Erythroblast (primary cell): ENCODE measurements around the gene SNX11.
A peak's percentile ranks its signal among the peaks of the same experiment; 100 is the strongest.

Experiments used
- DNase-seq, 2 experiments: peaks; one replicate each; lab custom pipeline; 2025; lab: John Stamatoyannopoulos, UW
- GATA1 ChIP-seq: IDR thresholded peaks from 2 replicates; pipeline ENCODE4 v1.6.1; 2011; ENCODE audit warnings: low read depth, mild to moderate bottlenecking, control low read depth, low read length, moderate library complexity
- POLR2A ChIP-seq: IDR thresholded peaks from 2 replicates; pipeline ENCODE4 v1.6.1; 2011; ENCODE audit warnings: mild to moderate bottlenecking, low read length

The SNX11 gene

GRCh38 chr17:48132385-48132784 lies 24.8 kb downstream of the SNX11 start:
- no peak for DNase-seq
- TF ChIP-seq POLR2A (no peak), GATA1 (no peak)

- peak in 1 of 2 experiments; percentile 18 for DNase-seq
- TF ChIP-seq POLR2A (no peak), GATA1 (no peak)
These were observed 27.4 kb downstream of the SNX11 start for GRCh38 chr17:48134912-48135480.

GRCh38 chr17:48137656-48138055 lies 30.1 kb downstream of the SNX11 start:
- no peak for TF ChIP-seq POLR2A
- no peak for TF ChIP-seq GATA1
- DNase-seq = no peak

- no peak for DNase-seq
- TF ChIP-seq GATA1 = no peak
- no peak for TF ChIP-seq POLR2A
These were observed 32.4 kb downstream of the SNX11 start for GRCh38 chr17:48139944-48140343.

- TF ChIP-seq POLR2A = no peak
- TF ChIP-seq GATA1 = no peak
- DNase-seq = no peak
These were observed 36.1 kb downstream of the SNX11 start for GRCh38 chr17:48143629-48144028.

GRCh38 chr17:48144231-48144630 lies 36.7 kb downstream of the SNX11 start:
- TF ChIP-seq GATA1 = no peak
- TF ChIP-seq POLR2A = no peak
- no peak for DNase-seq

- no peak for TF ChIP-seq POLR2A
- TF ChIP-seq GATA1 = no peak
These were observed 37.6 kb downstream of the SNX11 start for GRCh38 chr17:48144976-48145798.

GRCh38 chr17:48148029-48148770 lies 40.6 kb downstream of the SNX11 start:
- TF ChIP-seq POLR2A (no peak), GATA1 (no peak)
- no peak for DNase-seq

More at GRCh38 chr17:48144976-48145798, 37.6 kb downstream of the SNX11 start:
- DNase-seq = no peak

GRCh38 chr17:48148854-48149786 lies 41.6 kb downstream of the SNX11 start:
- TF ChIP-seq POLR2A (no peak), GATA1 (no peak)
- DNase-seq = peak; percentile 6 to 12

GRCh38 chr17:48149787-48150463 lies 42.4 kb downstream of the SNX11 start:
- no peak for DNase-seq
- TF ChIP-seq POLR2A (no peak), GATA1 (no peak)

- TF ChIP-seq POLR2A (no peak), GATA1 (no peak)
- DNase-seq = no peak
These were observed 43.0 kb downstream of the SNX11 start for GRCh38 chr17:48150597-48151001.

GRCh38 chr17:48151220-48151619 lies 43.7 kb downstream of the SNX11 start:
- TF ChIP-seq GATA1 (no peak), POLR2A (no peak)
- no peak for DNase-seq
